HepG2 (cell line): ENCODE data around the gene LDLRAD2. TPM values are rescaled to one million over a fixed set of nuclear protein-coding genes. Genes with fewer than 3 reads are reported as not detected.

Source experiments
- ATAD3A ChIP-seq: sonication (generic); formaldehyde crosslinking; IDR thresholded peaks from 2 replicates; pipeline ENCODE4 v1.4.0; 2020; ENCODE audit warnings: missing genetic modification reagents
- FOXP1 ChIP-seq, 2 experiments: fragments of 450-650 bp in 1 of 2; IDR thresholded peaks; 2 replicates each; pipeline ENCODE4 v1.6.1; 2017 to 2018; ENCODE audit warnings: antibody characterized with exemption in 1 of 2
- HMG20A ChIP-seq: IDR thresholded peaks from 2 replicates; pipeline ENCODE4 v1.6.1; 2016; ENCODE audit warnings: borderline replicate concordance
- MED8 ChIP-seq: sonication (generic); formaldehyde crosslinking; IDR thresholded peaks from 2 replicates; pipeline ENCODE4 v1.8.1; 2023; ENCODE audit warnings: mild to moderate bottlenecking, missing genetic modification reagents; ENCODE audit not compliant: insufficient replicate concordance
- SNAPC4 ChIP-seq: sonication (generic); formaldehyde crosslinking; IDR thresholded peaks from 2 replicates; pipeline ENCODE4 v1.4.0; 2020; ENCODE audit warnings: mild to moderate bottlenecking, missing genetic modification reagents
- TCF12 ChIP-seq, 2 experiments: fragments of 450-650 bp in 1 of 2; sonication (generic) in 1 of 2; formaldehyde crosslinking in 1 of 2; IDR thresholded peaks; 2 replicates each; pipeline versions ENCODE4 v1.6.1 to v1.8.0; 2017 to 2022; ENCODE audit warnings: antibody characterized with exemption in 1 of 2, mild to moderate bottlenecking in 1 of 2, missing genetic modification reagents in 1 of 2, moderate library complexity in 1 of 2
- TERF1 ChIP-seq: sonication (generic); formaldehyde crosslinking; IDR thresholded peaks from 2 replicates; pipeline ENCODE4 v1.8.0; 2022; ENCODE audit warnings: mild to moderate bottlenecking, missing genetic modification reagents, moderate library complexity
- TFDP1 ChIP-seq: IDR thresholded peaks from 2 replicates; pipeline ENCODE4 v1.6.1; 2016; ENCODE audit warnings: missing compliant biosample characterization, missing genetic modification reagents, borderline replicate concordance
- ZBTB37 ChIP-seq: sonication (generic); formaldehyde crosslinking; IDR thresholded peaks from 2 replicates; pipeline ENCODE4 v1.4.0; 2020; ENCODE audit warnings: mild to moderate bottlenecking, missing genetic modification reagents
- ZNF552 ChIP-seq: sonication (generic); formaldehyde crosslinking; IDR thresholded peaks from 2 replicates; pipeline ENCODE4 v1.9.0; 2022; ENCODE audit warnings: missing genetic modification reagents, mild to moderate bottlenecking, borderline replicate concordance
- ZNF724P ChIP-seq: sonication (generic); formaldehyde crosslinking; IDR thresholded peaks from 2 replicates; pipeline ENCODE4 v1.8.0; 2022; ENCODE audit warnings: missing genetic modification reagents, borderline replicate concordance
- polyA plus RNA-seq, 8 experiments: library from polyadenylated mRNA; depleted of rRNA in 3 of 8; stranded (reverse) in 7 of 8; unstranded in 1 of 8; fragments of >200 nt; fragmentation: Illumina TruSeq in 4 of 8; extraction: Trizol in 4 of 8; gene quantifications; 2 replicates each; pipeline versions ENCODE4 v1.2.1 to v1.2.3, GENCODE V29; 2011 to 2016; ENCODE audit warnings: low read depth in 4 of 8, missing spikeins in 1 of 8, mixed read lengths in 1 of 8; ENCODE audit not compliant: insufficient read depth in 1 of 8
- total RNA-seq, 5 experiments: library from RNA; depleted of rRNA; stranded (reverse); fragments of >200 nt; fragmentation: Illumina TruSeq; extraction: Trizol; gene quantifications; 2 replicates each; pipeline ENCODE4 v1.2.3, GENCODE V29; 2016; ENCODE audit warnings: low read depth in 1 of 5

Gene LDLRAD2
- total and polyA plus RNA-seq, 2 of the 13 experiments (the other 11 are each of a cell fraction or from before 2014, with no cell fraction given) = not detected

GRCh38 chr1:21849909-21850576, 38.0 kb downstream of the LDLRAD2 start (continued):
- TF ChIP-seq TERF1 (CRISPR knock-in tag) (no peak), MED8 (CRISPR knock-in tag) (no peak), ZNF724P (CRISPR knock-in tag) (no peak), ZBTB37 (CRISPR knock-in tag) (no peak), FOXP1 (IDR thresholded peaks at IDR 0.05) (no peak), FOXP1 (CRISPR knock-in tag; IDR thresholded peaks at IDR 0.05) (no peak), ZNF552 (CRISPR knock-in tag) (no peak), SNAPC4 (no peak), HMG20A (CRISPR knock-in tag) (no peak), TCF12 (IDR thresholded peaks at IDR 0.05) (no peak), TCF12 (CRISPR knock-in tag; IDR thresholded peaks at IDR 0.05) (no peak), ATAD3A (CRISPR knock-in tag) (no peak), TFDP1 (CRISPR knock-in tag) (no peak)
